NCI-H2171 (cell line): Measurements from ENCODE around the gene ASB16.
"Not testable (repeated sequence)": the region's sequence is repeated elsewhere in the genome, so short reads cannot be mapped to it uniquely, and the experiment has no call there.

Source experiments
- DNase-seq: peaks from one replicate; lab custom pipeline; 2025; lab: John Stamatoyannopoulos, UW

Gene ASB16

DNA sequence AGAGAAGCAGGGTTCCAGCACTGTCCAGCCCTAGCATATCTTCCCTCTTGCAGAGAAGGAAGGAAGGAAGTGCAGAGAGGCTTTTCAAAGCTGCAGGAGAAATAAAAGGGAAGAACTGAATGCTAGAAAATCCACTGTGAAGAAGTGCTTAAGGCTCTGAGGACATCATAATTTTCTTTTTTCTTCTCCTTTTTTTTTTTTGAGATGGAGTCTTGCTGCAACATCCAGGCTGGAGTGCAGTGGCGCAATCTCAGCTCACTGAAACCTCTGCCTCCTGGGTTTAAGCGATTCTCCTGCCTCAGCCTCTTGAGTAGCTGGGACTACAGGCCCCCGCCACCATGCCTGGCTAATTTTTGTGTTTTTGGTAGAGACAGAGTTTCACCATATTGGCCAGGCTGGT, 21.4 kb upstream of the ASB16 start:
- DNase-seq: not testable (repeated sequence)

DNA sequence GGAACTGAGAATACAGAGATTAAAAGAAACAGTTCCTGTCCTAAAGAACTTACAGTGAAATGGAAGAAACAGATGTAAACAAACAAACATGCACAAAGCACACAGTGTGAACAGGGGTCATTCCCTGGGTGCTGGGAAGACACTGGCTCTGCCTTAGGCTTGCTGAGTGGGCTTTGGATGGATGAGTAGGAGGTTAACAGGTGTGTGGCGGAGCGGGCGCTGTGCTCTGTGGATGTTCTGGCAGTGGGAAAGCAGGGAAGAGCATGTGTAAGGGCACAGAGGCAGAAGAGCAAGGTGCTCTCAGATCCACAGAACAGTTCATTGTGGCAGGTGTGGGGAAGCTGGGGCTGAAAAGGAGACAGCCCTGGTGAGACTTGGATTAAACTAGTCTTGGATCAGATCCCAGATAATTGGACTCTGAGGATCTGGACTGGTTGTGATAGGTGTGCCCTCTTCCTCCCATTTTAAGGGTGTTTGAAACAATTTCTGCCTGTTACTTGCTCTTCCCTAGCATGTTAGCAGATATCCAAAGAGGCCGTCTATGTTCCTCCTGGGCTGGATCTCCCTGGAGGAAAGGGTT, 20.7 kb upstream of the ASB16 start:
- DNase-seq: no peak

DNA sequence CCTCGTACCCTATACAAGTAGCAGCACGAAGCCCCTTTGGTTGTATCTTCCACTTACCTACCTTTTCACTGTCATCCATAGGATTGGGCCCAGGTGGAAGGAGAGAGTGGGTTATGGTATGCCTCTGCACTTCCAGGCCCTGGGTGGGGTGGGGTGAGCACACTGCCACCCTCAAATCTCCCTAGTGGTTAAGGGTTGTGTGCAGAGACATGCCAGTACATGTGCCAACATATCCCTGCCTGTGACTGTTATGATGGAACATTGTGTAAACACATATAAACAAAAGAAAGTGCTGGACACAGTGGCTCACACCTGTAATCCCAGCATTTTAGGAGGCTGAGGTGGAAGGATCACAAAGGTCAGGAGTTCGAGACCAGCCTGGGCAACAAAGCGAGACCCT, 17.6 kb upstream of the ASB16 start:
- DNase-seq: no peak

GRCh38 chr17:44155488-44155887, 15.0 kb upstream of the ASB16 start:
- DNase-seq: peak; percentile 79

DNA sequence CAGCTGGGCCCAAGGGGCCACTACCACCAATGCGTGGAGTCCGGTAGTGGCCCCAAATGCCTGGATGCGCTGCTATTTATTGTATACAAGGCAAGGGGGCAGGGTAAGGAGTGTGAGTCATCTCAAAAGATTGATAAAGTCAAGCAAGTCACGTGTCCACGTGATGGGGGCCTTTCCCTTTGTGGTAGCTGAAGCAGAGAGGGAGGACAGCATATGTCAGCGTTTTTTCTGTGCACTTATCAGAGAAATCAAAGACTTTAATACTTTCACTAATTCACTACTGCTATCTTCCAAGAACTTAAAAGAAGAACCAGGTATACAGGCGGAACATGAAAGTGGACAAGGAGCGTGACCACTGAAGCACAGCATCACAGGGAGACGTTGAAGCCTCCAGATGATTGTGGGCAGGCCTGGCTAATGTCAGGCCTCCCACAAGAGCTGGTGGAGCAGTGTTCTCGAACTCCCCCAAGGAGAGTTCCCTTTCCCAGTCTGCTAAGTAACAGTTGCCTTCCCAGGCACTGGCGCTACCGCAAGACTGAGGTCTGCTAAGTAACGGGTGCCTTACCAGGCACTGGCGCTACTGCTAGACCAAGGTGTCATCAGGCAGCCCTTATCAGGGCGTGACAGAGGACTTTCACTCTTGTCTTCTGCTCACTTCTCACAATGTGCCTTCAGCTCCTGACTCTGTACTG, 10.8 kb upstream of the ASB16 start:
- DNase-seq: no peak

DNA sequence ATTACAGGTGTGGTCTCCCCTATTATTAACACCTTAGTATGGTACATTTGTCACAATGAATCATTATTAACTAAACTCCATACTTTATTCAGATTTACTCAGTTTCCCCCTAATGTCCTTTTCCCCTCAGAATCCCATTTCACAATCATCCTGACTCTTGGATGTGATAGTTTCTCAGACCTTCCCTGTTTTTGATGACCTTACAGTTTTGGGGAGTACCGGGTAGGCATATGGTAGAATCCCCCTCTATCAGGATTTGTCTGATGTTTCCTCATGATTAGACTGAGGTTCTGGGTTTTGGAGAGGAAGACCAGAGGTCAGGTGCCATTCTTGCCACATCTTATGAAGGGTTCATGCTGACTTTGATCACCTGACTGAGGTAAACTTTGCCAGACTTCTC, 6.0 kb upstream of the ASB16 start:
- DNase-seq: no peak

DNA sequence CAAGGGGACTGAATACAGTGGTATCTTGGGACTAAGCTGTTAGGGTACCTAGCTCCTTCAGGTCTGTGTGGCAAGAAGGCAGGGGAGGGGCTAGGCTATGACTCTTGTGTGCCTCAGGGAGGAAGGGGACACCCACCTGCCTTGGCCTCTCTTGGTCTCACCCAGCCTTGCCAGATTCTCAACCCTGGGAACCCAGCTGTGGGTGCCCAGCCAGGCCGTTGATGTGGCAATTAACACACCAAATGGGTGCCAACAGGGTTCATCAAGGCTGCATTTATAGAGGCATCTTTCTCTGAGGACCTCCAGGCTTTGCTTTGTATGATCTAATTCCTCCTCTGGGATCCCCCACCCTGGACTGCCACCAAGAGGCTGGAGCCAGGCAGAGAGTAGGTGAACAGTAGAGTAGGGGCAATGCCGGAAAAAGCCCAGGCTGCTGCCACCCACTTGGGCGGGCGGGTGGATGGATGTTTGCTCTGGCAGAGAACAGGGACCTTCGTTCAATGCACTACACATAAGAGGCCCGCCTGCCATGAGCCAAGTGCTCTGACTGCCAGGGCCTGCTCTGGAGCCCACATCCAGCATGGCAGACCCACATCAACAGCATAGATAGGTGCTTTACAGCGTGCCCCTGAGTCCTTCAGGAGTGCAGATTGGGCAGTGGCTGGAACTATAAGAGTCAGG, 3.2 kb upstream of the ASB16 start:
- DNase-seq: no peak

DNA sequence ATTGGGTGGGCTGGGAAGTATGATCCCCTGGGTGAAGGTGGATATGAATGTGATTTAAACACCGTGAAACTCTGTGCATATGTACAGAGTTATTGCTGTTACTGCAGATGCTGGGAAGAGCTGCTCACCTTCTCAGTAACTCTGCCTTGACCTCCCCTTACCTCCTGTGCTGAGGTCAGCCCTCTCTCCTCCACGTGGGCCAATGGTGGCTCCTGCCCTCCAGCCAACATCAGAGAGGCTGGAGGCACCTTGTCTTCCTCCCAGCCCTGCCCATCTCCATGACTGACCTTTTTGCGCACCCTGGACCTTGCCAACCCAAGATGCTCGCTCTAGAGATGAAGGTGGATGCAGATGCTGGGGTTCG, 387 bp upstream of the ASB16 start:
- no peak for DNase-seq

DNA sequence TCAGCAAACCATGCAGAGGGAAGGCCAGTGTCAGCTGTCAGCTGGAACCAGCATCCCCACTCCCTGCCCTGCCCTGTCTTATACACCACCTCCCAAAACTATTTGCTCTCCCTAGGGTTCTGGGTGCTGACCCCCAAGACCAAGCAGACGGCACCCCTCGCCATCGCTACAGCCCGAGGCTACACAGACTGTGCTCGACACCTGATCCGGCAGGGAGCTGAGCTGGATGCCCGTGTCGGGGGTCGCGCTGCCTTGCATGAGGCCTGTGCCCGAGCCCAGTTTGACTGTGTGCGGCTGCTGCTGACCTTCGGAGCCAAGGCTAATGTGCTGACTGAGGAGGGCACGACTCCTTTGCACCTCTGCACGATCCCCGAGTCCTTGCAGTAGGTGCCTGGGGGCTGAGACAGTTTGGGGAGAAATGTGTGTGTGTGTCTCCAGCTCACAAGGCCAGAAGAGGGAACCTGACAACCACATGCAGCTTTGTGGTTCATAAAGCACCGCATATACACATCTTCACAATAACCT, 1.5 kb downstream of the ASB16 start:
- no peak for DNase-seq

GRCh38 chr17:44174427-44174826, 3.9 kb downstream of the ASB16 start:
- no peak for DNase-seq

DNA sequence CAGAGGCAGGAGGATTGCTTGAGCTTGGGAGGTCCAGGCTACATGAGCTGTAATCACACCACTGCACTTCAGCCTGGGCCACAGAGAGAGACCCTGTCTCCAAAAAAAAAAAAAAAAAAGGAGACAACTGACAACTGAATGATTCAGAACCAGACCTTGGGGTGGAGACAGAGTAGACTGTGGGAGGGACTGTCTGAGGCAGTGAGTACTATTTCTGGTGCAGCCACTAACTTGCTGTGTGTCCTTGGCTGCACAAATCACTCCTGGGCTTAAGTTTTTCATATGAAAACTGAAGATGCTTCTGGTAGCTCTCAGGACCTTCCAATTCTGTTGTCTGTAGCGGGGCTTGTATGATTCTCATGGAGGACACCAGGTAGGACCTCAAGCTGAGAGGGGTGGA, 5.8 kb downstream of the ASB16 start:
- DNase-seq: no peak

DNA sequence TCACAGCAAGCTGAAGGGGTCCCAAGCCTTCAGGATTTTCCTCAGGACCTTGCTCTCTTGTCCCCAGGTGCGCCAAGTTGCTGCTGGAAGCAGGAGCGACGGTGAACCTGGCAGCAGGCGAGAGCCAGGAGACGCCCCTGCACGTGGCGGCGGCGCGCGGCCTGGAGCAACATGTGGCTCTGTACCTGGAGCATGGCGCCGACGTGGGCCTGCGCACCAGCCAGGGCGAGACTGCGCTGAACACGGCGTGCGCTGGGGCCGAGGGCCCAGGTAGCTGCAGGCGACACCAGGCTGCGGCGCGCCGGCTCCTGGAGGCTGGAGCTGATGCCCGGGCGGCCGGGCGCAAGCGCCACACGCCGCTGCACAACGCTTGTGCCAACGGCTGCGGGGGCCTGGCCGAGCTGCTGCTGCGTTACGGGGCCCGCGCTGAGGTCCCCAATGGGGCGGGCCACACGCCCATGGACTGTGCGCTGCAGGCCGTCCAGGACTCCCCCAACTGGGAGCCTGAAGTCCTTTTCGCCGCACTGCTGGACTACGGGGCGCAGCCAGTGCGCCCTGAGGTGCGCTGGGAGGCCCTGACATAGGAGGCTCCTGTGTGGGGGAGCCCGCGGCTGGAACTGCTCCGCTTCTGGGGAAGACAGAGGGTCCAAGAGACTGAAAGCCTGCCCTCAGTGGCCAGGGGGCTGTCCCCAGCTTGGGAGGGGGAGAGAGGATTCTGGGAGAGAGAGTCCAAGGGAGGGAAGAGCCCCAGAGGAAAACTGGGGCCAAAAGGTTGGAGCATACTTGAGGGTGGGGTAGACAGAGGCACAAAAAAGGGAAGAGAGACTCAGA, 6.4 kb downstream of the ASB16 start:
- no peak for DNase-seq

- no peak for DNase-seq
These were observed 7.1 kb downstream of the ASB16 start for GRCh38 chr17:44177640-44178039.

- no peak for DNase-seq
These were observed 7.6 kb downstream of the ASB16 start for GRCh38 chr17:44178133-44178532.

DNA sequence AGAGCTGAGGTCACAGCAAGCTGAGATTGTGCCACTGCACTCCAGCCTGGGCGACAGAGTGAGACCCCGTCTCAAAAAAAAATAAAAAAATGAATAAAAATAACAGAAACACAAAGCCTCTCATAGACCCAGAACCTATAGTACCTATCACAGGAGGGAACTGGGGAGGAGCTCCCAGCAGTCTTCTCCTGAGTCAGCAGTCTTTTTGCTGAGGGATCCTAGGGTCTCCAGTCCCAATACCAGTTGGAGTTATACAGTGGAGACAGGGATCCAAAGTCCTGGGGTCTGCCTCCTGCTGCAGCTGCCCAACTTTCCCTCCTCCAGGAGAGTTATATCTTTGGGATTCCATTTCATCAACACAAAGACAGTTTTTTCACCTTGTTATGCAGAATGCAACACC, 12.5 kb downstream of the ASB16 start:
- no peak for DNase-seq

GRCh38 chr17:44184212-44184810, 13.8 kb downstream of the ASB16 start:
- DNase-seq: no peak

DNA sequence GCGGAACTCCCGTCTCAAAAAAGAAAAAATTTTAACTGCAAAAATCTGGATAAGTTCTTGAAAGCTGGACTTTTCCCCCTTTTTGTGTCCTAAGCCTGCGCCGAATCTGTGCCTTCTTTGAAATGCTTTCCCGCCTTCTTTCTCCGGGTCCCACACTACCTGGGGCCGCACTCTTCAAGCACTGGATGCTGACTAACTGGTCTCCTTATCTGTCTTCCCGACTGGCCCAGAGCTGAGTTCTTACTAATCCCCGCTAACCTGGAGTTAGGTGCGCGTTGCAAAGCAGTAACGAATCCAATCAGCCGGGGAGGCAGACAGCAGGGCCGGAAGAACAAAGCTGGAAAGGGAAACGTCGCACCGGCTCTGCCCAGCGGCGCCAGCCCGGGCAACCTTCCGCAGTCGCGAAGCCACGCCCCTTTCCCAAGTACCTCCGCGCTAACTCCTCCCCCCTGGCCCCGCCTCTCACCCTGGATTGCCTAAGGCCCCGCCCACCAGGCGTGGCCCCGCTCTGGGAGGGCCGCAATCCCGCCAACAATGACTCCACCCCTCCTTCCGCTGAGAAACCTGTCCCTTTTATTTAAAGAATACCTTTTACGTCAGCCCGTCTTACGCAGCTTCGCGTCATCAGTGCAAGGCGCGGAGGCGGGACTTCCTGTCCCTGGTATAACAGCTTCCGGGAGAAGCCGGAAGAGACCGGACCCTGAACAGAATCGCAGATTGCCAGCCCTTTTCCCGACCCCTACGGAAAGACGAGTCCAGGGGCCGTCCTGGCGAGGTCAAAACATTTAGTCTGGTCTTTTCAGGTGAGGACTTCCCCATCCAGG, 16.0 kb downstream of the ASB16 start, which contains the start of gene TMUB2:
TSS of gene TMUB2 (plus strand) at position 666 of the 824 bp plus-strand sequence. CDS start 737 bp downstream, outside the sequence.
- peak; percentile 99 for DNase-seq

DNA sequence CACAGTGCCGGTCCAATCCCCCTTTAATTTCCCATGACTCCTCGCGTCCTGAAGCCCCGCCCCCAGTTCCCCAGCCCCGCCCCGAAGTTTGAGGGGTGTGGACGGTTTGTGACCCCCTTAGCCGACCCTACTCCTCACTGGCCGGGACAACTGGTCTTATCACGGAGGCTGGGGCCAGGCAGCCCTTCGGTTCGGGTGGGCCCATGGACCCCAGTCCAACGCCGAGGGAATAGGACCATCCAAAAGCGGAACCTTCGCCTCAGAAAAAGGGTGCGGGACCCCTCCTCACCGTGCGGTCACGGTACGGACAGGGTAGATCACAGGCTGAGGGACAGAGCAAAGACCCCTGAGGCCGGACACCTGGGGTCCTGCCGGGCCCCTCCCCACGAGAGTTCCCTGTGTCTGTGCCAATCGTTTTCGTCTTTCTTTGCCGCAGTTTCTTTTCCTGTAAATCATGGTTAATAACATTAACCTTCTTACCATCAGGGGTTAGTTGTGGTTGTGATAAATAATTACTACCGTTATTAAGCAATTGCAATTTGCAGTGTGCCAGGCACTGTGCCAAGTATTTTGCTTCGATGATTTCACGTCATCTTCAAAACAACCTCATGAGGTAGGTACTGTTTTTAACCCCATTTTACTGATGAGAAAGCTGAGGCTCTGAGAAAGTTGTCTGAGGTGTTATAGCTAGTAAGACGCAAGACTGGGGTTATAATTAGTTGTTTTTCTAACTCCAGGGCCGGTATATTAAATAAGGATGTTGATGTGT, 16.8 kb downstream of the ASB16 start:
- DNase-seq: peak; percentile 56

DNA sequence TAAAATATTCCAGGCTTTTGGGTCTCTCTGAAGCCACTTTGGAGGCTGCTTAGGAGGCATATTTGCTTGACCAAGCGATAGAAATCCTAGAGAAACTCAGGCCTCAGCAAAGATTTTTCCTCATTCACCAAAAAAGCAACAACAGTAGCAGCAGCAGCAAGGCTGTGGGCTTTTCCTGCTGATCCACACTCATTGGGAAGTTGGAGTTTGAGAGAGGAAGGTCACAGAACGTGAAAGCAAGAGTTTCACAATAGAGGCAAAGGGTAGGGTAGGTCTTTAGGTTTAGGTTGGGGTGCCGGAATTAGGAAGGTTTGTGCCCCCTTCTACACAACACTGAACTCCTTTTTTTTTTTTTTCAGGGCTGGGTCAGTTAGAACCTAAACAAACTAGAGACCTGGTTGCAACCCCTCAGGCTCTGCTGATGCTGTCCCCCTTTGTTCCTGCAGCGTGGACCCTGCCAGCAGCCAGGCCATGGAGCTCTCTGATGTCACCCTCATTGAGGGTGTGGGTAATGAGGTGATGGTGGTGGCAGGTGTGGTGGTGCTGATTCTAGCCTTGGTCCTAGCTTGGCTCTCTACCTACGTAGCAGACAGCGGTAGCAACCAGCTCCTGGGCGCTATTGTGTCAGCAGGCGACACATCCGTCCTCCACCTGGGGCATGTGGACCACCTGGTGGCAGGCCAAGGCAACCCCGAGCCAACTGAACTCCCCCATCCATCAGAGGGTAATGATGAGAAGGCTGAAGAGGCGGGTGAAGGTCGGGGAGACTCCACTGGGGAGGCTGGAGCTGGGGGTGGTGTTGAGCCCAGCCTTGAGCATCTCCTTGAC, 18.3 kb downstream of the ASB16 start:
- no peak for DNase-seq
